HG02981 (cell line): Measurements from ENCODE around the gene PVR.
"Not testable (repeated sequence)": the region's sequence is repeated elsewhere in the genome, so short reads cannot be mapped to it uniquely, and the experiment has no call there.

Source experiments
- ATAC-seq: cut with Tn5 transposase; IDR thresholded peaks from one replicate; pipeline ENCODE4 v1.9.1; 2021; ENCODE audit warnings: mild to moderate bottlenecking, moderate library complexity; ENCODE audit not compliant: unreplicated experiment

Gene PVR

DNA sequence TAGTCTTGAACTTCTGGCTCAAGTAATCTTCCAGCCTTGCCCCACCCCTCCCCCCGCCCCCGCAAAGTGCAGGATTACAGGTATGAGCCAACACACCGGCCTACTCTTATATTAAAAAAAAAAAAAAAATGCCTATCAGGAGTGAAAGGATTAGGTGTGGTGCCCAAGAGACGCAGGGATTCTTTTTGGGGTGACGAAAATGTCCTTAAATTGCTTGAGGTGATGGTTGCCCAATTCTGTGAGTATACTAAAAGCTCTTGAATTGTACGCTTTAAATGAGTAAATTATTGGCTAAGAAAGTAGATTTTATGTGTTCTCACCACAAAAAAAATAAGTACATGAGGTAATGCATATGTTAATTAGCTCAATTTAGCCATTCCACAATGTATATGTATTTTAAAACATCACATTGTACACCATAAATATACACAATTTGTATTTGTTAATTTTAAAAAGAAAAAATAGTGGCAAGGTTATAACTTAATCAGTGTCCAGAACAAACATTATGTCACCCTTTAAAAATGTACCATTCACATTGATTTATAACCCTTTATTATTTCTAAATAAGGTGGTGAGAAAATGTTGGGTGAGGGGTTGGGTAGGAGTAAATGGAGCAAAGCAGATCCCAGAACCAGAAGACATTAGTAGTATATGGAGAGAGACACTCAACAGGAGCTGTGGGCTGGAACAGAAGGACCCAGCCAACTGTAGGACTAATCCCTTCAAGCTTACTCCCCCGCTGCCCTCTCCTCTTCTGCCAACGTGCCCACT, 26.4 kb upstream of the PVR start:
- ATAC-seq: no peak

DNA sequence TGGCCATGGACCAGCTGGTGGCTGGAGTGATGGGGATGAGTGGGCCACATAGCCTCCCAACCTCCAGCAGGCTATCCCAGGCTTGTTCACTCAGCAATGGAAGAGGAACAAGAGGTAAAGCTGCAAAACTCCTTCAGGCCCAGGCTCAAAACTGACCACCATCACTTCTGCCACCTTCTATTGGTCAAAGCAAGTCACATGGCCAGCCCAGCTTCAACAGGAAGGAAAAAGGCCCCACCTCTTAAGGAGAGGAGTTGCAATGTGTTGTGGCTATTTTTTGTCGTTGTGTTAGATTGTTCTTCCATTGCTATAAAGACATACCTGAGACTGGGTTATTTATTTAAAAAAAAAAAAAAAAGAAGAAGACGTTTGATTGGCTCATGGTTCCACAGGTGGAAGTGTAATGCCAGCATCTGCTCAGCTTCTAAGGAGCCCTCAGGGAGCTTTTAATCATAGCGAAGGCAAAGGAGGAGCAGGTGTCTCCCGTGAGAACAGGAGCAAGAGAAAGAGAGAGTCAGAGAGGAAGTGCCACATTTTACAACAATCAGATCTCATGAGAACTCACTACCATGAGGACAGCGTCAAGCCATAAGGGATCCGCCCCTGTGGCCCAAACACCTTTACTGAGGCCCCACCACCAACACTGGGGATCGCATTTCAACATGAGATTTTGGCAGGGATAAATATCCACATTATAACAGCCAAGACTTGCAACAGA, 24.9 kb upstream of the PVR start:
- no peak for ATAC-seq

DNA sequence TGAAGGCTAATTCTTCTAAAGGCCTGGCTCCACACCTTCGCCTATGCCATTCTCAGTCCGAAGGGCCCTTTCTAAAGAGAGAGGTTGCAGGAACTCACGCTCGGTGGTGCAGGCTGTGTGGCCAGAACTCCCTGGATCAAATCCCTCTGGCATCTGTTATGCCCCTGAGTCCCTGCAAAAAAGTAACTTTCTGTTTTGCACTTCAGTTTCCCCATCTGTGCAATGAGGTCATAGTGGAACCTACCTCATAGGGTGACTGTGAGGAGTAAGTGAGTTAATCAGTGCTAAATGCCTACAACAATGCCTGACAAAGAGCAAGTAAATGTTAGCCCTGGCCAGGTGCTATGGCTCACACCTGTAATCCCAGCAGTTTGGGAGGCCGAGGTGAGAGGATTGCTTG, 23.0 kb upstream of the PVR start:
- ATAC-seq: no peak

DNA sequence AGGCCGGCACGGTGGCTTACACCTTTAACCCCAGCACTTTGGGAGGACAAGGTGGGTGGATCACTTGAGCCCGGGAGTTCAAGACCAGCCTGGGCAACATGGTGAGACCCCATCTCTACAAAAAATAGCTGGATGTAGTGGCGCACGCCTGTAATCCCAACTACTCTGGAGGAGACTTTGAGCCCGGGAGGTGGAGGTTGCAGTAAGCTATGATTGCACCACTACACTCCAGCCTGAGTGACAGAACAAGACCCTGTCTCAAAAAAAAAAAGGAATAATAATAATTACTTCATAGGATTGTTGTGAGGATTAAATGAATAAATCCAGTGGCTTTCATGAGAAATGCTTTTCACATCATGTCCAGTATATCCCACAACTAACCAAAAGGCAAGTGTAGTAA, 22.3 kb upstream of the PVR start:
- ATAC-seq: no peak

DNA sequence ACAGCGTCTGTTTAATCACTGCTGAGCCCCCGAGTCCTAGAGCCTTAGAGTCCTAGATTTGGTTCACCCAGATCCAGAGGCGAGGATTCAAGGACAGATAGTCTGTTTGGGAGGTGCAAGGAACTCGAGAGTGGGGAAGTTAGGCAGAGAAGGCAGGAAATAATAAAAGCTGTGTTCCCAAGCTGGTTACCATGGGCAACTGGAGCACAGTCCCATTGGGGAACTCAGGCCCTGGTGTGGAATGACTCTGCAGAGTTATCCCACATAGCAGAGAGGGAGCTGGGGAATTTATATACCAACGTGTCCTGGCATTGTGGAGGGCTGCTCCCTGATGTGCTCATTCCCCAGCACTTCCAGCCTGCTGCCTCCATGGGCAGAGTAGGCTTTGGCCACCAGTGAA, 20.6 kb upstream of the PVR start:
- no peak for ATAC-seq

DNA sequence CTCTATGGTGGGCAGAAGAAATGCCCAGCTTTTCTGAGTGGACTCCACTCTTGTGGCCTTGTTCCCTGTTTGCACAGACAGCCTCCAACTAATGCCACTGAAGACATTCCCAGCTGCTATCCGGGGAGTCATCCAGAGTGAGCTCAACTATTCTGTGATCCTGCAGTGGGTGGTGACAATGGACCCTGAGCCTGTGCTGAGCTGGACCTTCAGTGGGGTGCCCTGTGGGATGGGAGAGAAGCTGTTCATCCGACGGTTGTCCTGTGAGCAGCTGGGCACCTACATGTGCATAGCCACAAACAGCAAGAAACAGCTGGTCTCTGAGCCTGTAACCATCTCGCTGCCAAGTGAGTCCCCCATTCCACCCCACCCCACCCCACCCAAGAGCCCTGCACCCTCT, 20.1 kb upstream of the PVR start:
- no peak for ATAC-seq

DNA sequence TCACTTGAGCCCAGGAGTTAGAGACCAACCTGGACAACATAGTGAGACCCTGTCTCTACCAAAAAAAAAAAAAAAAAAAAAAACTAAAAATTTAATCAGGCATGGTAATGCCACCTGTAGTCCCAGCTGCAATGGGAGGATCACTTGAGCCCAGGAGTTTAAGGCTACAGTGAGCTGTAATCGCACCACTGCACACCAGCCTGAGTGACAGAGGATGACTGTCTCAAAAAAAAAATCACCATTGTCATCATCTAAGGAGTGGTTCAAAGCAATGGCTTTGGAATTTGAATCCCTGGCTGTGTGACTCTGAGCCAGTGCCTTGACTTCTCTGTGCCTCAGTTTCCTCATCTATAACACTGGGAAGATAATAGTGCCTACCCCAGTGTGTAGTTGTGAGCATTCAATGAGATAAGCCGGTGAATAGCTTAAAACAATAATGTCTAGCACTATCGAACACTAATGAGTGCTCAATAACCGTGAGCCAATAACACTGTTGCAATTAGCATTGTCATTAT, 18.8 kb upstream of the PVR start:
- ATAC-seq: no peak

DNA sequence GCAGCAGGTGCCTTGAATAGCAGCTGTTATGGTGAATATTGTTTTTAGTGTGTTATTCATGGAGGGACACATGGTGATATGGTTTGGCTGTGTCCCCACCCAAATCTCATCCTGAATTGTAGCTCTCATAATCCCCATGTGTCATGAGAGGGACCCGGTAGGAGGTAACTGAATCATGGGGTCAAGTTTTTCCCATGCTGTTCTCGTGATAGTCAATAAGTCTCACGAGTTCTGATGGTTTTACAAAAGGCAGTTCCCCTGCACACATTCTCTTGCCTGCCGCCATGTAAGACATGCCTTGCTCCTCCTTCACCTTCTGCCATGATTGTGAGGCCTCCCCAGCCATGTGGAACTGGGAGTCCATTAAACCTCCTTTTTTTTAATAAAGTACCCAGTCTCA, 18.1 kb upstream of the PVR start:
- ATAC-seq: not testable (repeated sequence)

DNA sequence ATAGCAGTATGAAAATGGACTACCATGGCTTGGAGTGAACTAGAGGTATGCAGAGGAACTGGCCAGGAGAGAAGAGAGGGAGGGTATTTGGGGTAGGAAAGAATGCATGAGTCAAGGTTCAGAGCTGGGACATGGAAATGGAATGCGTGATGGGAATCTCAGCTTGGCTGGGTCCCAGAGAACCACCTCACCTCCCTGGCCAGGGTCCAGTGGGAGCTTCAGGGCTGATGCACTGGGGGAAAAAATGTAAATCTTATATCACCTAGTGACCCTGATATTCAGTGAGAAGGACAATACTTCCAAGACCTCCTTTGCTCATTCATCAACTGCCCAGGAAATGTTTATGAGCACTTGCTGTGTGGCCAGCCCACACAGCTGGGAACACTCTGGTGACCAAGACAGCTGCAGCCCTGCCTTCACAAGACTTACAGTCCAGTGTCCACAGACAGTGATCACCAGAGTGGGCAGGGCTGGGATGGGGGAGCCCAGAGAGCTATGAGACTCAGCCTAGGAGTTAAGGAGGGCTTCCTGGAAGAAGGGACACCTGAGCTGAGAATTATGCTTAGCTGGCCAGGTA, 17.6 kb upstream of the PVR start:
- no peak for ATAC-seq

DNA sequence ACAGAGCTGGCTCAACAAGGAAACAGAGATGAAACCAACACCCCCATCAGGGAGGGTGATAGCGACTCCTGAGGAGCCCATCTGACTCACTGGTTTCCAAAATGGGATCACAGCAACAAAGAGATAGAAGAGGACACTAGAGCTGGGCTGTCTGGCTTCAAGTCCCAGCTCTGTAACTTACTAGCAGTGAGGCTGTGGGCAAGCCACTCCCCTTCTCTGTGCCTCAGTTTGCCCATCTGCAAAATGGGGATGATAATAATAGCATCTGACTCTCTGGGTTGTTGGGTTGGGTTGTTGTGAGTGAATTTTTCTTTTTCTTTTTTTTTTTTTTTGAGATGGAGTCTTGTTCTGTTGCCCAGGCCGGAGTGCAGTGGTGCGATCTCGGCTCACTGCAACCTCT, 16.1 kb upstream of the PVR start:
- no peak for ATAC-seq

DNA sequence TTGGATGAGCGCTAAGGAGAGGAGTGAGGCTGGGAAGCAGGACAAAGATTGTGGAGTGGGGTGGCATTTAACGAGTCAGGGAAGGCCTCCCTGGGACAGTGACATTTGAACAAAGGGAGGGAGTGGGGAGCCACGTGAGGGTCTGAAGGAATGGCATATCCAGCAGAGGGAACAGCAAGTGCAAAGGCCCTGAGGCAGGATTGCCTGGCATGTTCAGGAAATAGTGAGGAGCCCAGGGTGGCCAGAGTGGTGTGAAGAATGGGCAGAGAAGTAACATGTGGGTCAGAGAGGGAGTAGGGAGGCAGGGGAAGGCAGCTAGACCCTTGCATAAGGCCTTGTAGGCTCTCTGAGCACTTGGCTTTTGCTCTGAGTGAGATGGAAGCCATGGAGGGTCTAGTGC, 14.9 kb upstream of the PVR start:
- no peak for ATAC-seq

DNA sequence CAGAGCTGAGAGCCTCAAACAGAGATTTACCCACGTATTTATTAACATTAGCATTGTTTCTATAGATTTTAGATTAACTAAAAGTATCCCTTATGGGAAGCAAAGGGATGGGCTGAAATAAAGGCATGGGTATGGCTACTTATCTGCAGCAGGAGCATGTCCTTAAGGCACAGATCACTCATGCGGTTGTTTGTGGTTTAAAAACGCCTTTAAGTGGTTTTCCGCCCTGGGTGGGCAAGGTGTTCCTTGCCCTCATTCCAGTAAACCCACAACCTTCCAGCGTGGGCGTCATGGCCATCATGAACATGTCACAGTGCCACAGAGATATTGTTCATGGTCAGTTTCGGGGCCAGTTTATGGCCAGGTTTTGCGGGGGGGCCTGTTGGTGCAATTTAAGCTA, 12.1 kb upstream of the PVR start:
- ATAC-seq: not testable (repeated sequence)

DNA sequence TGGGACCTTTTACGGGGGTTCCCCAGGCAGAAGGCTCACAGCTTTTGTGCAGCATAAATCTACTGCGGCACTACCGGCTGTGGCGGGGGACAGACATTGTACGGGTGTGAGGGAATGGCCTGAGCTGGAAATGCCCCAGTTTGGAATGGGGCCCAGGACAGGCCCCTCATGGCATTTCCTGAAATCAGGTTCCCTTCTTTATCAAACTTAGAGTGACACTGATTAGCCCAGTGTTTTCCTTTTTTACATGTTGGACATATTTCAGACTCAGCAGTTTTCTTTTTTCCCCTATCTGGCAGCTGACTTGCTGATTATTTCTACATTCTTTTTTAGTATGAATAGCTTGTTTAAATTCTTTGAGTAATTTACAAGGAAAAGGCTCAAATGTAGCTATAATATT, 9.7 kb upstream of the PVR start:
- ATAC-seq: not testable (repeated sequence)

DNA sequence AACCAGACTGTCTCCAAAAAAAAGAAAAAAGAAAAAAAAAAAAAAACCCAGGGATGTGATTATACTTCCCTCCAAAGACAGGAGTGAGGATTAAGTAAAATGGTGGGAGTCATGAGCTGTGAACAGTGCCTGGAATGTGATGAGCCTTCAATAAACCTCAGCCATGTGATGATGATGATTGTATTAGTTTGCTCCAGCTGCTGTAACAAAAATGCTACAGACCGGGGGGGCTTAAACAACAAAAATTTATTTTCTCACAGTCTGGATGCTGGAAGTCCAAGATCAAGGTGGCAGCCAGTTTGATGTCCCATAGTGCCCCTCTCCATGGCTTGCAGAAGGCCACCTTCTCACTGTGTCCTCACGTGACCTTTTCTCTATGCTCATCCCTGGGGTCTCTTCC, 8.9 kb upstream of the PVR start:
- ATAC-seq: no peak

DNA sequence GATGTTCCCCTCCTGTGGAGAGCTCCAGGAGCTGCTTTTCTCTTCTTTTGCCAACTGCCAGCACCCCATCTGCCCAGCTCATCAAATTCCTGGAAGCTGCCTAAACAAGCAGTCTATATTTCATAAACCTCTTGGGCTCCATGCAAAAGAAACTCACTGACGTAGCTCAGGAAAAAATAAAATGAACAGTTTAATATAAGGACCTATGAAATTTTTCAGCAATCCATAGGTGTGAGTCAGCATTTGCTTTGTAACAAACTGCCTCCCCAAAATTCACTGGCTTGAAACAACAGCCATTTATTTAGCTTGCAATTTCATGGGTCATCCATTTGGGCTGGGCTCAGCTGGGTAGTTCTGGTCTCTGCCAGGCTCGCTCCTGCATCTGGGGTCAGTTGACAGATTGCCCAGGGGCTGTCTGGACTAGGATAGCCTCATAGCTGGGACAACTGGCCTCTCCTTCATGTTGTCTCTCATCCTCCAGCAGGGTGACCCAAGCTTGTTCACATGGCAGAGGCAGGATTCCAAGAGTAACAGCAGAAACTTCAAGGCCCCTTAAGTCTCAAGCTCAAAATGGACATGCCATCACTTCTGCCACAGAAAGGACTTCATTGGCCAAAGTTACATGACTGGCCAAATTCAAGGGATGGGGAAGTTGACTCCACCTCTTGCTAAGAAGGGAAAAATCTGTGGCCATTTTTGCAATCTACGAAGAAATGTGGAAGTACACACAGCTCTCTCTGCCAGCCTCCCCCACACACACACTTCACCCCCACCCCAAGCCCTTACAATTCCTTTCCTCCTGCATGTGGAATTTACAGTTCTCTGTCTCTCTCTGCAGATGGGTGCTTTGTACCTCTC, 7.9 kb upstream of the PVR start:
- no peak for ATAC-seq

DNA sequence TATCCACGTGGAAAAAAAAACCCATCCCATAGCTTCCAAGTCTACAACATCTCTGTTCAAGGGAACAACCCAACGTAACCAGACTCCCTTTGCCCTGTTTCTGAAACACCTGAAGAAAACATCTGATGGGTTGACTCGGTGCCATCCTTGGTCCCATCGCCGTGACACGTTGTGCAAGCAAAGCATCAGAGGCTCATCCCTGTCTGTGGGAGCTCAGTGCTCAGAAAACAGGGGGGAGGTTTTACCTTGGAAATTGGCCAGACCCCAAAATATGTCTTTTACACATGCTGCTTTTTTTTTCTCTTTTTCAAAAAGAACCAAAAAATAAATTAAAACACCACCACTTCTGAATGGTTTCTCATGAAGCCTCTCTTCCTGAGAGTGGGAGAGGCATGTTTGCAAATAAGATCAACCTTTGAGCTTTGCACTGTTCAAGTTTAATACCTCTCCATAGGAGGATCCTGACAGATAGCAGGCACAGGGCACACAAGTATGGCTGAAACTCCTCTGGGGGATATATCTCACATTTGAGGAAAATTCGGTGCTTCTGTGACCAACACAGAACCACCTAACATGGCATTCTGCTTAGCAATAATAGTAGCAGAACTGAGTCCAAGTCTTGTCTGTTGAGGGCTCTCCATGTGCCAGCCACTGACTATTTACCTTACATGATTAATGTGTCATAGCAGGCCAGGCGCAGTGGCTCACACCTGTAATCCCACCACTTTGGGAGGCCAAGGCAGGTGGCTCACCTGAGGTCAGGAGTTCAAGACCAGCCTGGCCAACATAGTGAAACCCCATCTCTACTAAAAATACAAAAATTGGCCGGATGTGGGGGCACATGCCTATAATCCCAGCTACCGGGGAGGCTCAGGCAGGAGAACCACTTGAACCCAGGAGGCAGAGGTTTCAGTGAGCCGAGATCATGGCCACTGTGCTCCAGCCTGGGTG, 7.0 kb upstream of the PVR start:
- no peak for ATAC-seq

DNA sequence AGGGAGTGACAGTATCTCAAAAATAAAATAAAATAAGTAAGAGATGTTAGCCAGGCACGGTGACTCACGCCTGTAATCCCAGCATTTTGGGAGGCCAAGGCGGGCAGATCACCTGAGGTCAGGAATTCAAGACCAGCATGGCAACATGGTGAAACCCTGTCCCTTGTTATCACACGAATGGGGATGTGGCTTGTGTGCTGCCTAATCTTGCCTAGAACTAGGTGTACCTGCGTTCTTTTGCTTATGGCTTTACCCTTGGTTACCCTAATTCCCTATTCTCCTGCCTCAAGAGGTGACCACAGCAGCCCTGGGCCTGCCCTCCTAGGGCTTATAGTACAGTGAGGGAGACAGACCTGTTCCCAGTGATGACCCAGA, 6.3 kb upstream of the PVR start:
- no peak for ATAC-seq

DNA sequence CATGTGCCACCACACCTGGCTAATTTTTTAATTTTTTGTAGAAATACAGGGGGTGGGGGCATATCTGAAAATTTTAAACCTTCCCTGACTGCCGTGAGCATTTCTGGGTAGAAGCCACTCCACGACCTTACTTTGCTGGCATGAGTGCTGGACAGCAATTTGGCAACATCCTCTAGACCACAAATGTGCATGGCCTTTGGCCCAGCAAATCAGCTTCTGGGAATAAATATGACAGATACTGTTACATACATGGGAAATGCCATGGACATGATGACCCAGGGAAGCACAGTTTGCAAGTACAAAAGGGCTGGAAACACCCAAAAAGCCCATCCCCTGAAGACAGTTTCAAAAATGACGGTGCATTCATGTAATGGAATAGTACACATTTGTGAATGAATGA, 3.2 kb upstream of the PVR start:
- no peak for ATAC-seq

DNA sequence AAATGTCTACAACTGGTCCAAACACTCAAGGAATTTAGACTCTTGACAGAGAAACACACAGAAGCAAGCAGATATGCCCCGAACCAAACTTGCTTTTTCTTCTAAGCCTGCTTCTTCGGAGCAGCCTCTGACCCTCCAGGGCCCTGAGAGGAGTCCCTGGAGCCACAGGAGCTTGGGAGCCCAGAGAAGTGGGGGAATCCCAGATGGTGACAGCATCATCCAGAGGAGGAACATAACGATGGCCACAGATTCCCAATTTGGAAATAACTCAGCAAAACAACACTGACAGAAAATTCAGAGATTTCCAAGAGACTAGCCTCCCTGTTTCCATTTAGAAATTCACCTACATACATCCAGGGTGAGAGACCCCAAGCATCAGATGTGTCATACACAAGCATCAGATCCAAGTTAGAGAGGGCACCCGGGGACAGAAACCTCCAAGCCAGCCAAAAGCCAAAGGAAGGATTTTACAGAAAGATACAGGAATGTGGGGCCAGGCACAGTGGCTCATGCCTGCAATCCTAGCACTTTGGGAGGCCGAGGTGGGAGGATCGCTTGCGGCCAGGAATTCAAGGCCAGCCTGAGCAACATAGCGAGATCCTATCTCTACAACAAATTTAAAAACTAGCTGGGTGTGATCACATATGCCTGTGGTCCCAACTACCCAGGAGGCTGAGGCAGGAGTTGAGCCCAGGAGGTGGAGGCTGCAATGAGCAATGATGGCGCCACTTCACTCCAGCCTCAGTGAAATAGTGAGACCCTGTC, 2.0 kb upstream of the PVR start:
- no peak for ATAC-seq
